ENCODE measurements around the gene PA2G4.

The PA2G4 gene

DNA sequence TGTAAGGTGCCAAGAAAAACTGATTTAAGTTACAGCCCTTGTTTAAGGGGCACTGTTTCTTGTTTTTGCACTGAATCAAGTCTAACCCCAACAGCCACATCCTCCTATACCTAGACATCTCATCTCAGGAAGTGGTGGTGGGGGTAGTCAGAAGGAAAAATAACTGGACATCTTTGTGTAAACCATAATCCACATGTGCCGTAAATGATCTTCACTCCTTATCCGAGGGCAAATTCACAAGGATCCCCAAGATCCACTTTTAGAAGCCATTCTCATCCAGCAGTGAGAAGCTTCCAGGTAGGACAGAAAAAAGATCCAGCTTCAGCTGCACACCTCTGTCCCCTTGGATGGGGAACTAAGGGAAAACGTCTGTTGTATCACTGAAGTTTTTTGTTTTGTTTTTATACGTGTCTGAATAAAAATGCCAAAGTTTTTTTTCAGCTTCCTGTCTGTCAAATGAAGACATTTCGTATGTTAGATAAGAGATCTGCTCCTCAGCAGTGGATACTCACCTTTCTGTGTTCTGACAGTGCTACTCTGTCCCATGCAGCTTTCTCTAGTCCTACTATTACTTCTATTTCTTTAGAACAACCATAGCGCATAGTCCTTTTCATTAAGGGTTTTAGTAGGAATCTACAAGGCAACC lies 1.2 kb upstream of the PA2G4 start:
- TF ChIP-seq ESRRG (CRISPR knock-in tag; IDR thresholded peaks at IDR 0.05) (no peak), RARB (CRISPR knock-in tag; IDR thresholded peaks at IDR 0.05) (no peak), ZC3H10 (CRISPR knock-in tag; IDR thresholded peaks at IDR 0.05) (no peak), ZNF8 (CRISPR knock-in tag; IDR thresholded peaks at IDR 0.05) (no peak)
- TF ChIP-seq, protein P1, sequence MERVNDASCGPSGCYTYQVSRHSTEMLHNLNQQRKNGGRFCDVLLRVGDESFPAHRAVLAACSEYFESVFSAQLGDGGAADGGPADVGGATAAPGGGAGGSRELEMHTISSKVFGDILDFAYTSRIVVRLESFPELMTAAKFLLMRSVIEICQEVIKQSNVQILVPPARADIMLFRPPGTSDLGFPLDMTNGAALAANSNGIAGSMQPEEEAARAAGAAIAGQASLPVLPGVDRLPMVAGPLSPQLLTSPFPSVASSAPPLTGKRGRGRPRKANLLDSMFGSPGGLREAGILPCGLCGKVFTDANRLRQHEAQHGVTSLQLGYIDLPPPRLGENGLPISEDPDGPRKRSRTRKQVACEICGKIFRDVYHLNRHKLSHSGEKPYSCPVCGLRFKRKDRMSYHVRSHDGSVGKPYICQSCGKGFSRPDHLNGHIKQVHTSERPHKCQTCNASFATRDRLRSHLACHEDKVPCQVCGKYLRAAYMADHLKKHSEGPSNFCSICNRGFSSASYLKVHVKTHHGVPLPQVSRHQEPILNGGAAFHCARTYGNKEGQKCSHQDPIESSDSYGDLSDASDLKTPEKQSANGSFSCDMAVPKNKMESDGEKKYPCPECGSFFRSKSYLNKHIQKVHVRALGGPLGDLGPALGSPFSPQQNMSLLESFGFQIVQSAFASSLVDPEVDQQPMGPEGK (CRISPR knock-in tag; IDR thresholded peaks at IDR 0.05; ENCODE audit: borderline replicate concordance) = no peak
- TF ChIP-seq, protein P2, sequence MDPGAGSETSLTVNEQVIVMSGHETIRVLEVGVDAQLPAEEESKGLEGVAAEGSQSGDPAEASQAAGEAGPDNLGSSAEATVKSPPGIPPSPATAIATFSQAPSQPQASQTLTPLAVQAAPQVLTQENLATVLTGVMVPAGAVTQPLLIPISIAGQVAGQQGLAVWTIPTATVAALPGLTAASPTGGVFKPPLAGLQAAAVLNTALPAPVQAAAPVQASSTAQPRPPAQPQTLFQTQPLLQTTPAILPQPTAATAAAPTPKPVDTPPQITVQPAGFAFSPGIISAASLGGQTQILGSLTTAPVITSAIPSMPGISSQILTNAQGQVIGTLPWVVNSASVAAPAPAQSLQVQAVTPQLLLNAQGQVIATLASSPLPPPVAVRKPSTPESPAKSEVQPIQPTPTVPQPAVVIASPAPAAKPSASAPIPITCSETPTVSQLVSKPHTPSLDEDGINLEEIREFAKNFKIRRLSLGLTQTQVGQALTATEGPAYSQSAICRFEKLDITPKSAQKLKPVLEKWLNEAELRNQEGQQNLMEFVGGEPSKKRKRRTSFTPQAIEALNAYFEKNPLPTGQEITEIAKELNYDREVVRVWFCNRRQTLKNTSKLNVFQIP (CRISPR knock-in tag; IDR thresholded peaks at IDR 0.05; ENCODE audit: borderline replicate concordance, low read depth) = no peak
- ATAC-seq = no peak

DNA sequence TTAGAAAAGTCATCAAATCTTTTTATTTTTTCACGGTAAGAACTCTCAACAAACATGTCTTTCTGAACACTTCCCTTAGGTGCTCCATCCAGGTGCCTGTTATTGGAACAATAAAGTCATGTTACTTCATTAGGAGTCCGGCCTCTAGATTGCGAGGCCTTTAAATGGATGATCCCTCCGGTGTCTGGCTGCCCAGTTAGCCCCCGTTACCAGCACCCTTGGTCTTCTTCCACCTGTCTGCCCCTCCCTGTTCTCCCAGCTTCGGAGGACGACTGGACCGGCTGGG lies 593 bp upstream of the PA2G4 start:
- TF ChIP-seq OSR1 (CRISPR knock-in tag; IDR thresholded peaks at IDR 0.05) = no peak
- TF ChIP-seq, protein P3, sequence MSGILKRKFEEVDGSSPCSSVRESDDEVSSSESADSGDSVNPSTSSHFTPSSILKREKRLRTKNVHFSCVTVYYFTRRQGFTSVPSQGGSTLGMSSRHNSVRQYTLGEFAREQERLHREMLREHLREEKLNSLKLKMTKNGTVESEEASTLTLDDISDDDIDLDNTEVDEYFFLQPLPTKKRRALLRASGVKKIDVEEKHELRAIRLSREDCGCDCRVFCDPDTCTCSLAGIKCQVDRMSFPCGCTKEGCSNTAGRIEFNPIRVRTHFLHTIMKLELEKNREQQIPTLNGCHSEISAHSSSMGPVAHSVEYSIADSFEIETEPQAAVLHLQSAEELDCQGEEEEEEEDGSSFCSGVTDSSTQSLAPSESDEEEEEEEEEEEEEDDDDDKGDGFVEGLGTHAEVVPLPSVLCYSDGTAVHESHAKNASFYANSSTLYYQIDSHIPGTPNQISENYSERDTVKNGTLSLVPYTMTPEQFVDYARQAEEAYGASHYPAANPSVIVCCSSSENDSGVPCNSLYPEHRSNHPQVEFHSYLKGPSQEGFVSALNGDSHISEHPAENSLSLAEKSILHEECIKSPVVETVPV (CRISPR knock-in tag; IDR thresholded peaks at IDR 0.05) = 0 out of 2 replicates have a peak, but pooled peaks have one; percentile 40
- ATAC-seq = no peak

DNA sequence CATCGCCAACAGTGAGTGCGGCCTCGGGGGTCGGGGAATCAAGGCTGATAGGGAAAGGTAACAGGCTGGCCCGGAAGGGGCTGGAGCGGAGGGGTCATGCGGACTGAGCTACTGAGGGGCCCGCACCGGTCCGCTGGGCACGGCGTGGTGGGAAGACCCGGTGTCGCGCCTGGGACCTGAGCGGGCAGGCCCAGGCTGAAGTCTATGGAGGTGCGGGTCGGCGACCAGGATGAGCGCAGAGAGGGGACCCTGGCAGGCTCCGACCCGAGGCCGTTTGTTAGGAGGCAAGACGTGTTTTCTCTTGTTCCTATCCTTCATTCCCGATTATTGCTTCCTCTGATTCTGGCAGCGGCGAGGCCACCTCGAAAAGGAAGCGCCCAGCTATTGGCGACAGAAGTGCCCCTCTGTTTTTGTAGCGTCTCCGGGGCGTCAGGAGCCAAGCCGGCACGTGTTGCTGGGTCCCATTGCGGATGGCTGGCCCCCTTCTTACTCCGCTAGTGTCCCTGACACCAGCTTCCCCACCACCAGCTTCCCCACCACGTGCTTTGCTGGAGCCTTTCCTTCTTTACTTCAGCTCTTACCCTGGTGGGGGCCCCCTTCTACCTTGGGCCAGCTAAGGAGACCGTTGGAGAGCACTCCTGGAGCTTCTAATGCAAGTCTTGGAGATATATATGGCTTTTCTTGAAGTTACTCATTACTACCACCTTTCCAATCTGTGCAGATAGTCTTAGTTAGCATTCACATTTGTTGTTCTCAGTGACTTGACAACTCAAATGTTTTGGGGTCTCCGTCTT lies 653 bp downstream of the PA2G4 start:
- TF ChIP-seq OSR1 (CRISPR knock-in tag; IDR thresholded peaks at IDR 0.05) (no peak), ZFP3 (CRISPR knock-in tag; IDR thresholded peaks at IDR 0.05) (no peak)
- peak; percentile 40 for ATAC-seq

DNA sequence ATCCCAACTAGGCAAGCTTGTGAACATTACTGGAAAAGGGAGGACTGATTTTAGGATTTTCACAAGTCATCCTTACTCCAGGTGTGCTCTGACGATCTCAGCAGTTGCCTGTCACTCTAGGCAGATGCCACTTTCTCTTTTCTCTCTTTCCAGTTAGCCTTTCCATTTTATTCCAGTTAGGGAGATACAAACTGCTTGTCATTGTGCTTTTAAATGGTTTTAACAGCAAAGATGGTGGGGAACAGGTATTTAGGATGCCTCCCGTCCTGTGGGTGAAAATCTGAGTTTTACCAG lies 1.2 kb downstream of the PA2G4 start:
- TF ChIP-seq ISL1 (CRISPR knock-in tag; IDR thresholded peaks at IDR 0.05) (no peak), CSDC2 (CRISPR knock-in tag; IDR thresholded peaks at IDR 0.05) (no peak), ZFP30 (CRISPR knock-in tag; IDR thresholded peaks at IDR 0.05) (no peak), OSR1 (CRISPR knock-in tag; IDR thresholded peaks at IDR 0.05) (no peak), ESRRG (CRISPR knock-in tag; IDR thresholded peaks at IDR 0.05) (no peak), TOX (CRISPR knock-in tag; IDR thresholded peaks at IDR 0.05; ENCODE audit: borderline replicate concordance) (no peak)
- TF ChIP-seq, protein P2 (CRISPR knock-in tag; IDR thresholded peaks at IDR 0.05; ENCODE audit: borderline replicate concordance, low read depth) = no peak
- TF ChIP-seq, protein P1 (CRISPR knock-in tag; IDR thresholded peaks at IDR 0.05; ENCODE audit: borderline replicate concordance) = no peak
- no peak for ATAC-seq

DNA sequence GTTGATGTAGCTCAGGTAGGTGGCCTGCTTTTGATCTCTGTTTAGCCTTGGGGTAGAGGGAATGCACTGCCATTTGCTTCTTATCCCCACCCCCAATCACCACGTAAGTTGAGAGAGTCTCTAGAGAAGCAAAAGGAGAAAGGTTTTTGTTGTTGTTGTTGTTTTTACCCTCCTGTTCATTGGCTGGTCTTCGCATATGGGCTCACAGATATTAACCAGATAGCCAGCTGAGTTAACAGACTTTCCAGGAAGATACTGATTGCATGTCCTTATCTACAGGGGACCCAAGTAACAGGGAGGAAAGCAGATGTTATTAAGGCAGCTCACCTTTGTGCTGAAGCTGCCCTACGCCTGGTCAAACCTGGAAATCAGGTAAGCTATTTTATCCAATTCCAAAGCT lies 2.9 kb downstream of the PA2G4 start:
- no peak for ATAC-seq
- TF ChIP-seq SNAI2 (CRISPR knock-in tag; IDR thresholded peaks at IDR 0.05) (no peak), OSR1 (CRISPR knock-in tag; IDR thresholded peaks at IDR 0.05) (no peak), CSDC2 (CRISPR knock-in tag; IDR thresholded peaks at IDR 0.05) (no peak), ZFP30 (CRISPR knock-in tag; IDR thresholded peaks at IDR 0.05) (no peak), TOX (CRISPR knock-in tag; IDR thresholded peaks at IDR 0.05; ENCODE audit: borderline replicate concordance) (no peak), BACH2 (CRISPR knock-in tag; IDR thresholded peaks at IDR 0.05; ENCODE audit: borderline replicate concordance) (no peak)
- TF ChIP-seq, protein P2 (CRISPR knock-in tag; IDR thresholded peaks at IDR 0.05; ENCODE audit: borderline replicate concordance, low read depth) = no peak
- TF ChIP-seq, protein P1 (CRISPR knock-in tag; IDR thresholded peaks at IDR 0.05; ENCODE audit: borderline replicate concordance) = no peak
- TF ChIP-seq, protein P3 (CRISPR knock-in tag; IDR thresholded peaks at IDR 0.05) = no peak
- TF ChIP-seq, protein P4, sequence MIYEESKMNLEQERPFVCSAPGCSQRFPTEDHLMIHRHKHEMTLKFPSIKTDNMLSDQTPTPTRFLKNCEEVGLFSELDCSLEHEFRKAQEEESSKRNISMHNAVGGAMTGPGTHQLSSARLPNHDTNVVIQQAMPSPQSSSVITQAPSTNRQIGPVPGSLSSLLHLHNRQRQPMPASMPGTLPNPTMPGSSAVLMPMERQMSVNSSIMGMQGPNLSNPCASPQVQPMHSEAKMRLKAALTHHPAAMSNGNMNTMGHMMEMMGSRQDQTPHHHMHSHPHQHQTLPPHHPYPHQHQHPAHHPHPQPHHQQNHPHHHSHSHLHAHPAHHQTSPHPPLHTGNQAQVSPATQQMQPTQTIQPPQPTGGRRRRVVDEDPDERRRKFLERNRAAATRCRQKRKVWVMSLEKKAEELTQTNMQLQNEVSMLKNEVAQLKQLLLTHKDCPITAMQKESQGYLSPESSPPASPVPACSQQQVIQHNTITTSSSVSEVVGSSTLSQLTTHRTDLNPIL (CRISPR knock-in tag; IDR thresholded peaks at IDR 0.05; ENCODE audit: low read depth) = no peak
